GM18526 (cell line): ENCODE measurements around the gene UCHL1.
A peak's percentile ranks its signal among the peaks of the same experiment; 100 is the strongest.

Source experiments
- POLR2A ChIP-seq: IDR thresholded peaks from 3 replicates; pipeline ENCODE4 v1.6.1; 2011; ENCODE audit not compliant: insufficient read length; ENCODE audit errors: extremely low read depth

Gene UCHL1

GRCh38 chr4:41219421-41219950 is 37.2 kb upstream of the UCHL1 start:
- TF ChIP-seq POLR2A = no peak

- no peak for TF ChIP-seq POLR2A
Observed at GRCh38 chr4:41221850-41222645, 34.7 kb upstream of the UCHL1 start.

- no peak for TF ChIP-seq POLR2A
Observed at GRCh38 chr4:41227902-41228301, 28.8 kb upstream of the UCHL1 start.

- TF ChIP-seq POLR2A = no peak
Observed at GRCh38 chr4:41232406-41232805, 24.3 kb upstream of the UCHL1 start.

GRCh38 chr4:41232856-41233255 is 23.9 kb upstream of the UCHL1 start:
- TF ChIP-seq POLR2A = no peak

- no peak for TF ChIP-seq POLR2A
Observed at GRCh38 chr4:41236032-41236431, 20.7 kb upstream of the UCHL1 start.

- no peak for TF ChIP-seq POLR2A
Observed at GRCh38 chr4:41236508-41236907, 20.2 kb upstream of the UCHL1 start.

- no peak for TF ChIP-seq POLR2A
Observed at GRCh38 chr4:41241919-41242318, 14.8 kb upstream of the UCHL1 start.

- TF ChIP-seq POLR2A = no peak
Observed at GRCh38 chr4:41245983-41246382, 10.7 kb upstream of the UCHL1 start.

GRCh38 chr4:41256131-41256739 is 493 bp upstream of the UCHL1 start:
- TF ChIP-seq POLR2A = no peak

GRCh38 chr4:41257257-41257901 is 651 bp downstream of the UCHL1 start:
- peak; percentile 3 for TF ChIP-seq POLR2A

GRCh38 chr4:41257906-41258305 is 1.2 kb downstream of the UCHL1 start:
- no peak for TF ChIP-seq POLR2A

- no peak for TF ChIP-seq POLR2A
Observed at GRCh38 chr4:41258783-41259182, 2.1 kb downstream of the UCHL1 start.

GRCh38 chr4:41260116-41260733 is 3.5 kb downstream of the UCHL1 start:
- no peak for TF ChIP-seq POLR2A

GRCh38 chr4:41262198-41262597 is 5.5 kb downstream of the UCHL1 start:
- TF ChIP-seq POLR2A = no peak
